CD4-positive, alpha-beta T cell treated with Interleukin-6 for 4 hours (primary cell): ENCODE results near the gene CORO1C.

Experiments used
- DNase-seq: peaks from one replicate; pipeline ENCODE4 v3.0.0-alpha.2; 2020; ENCODE audit warnings: mixed read lengths

Gene CORO1C

DNA sequence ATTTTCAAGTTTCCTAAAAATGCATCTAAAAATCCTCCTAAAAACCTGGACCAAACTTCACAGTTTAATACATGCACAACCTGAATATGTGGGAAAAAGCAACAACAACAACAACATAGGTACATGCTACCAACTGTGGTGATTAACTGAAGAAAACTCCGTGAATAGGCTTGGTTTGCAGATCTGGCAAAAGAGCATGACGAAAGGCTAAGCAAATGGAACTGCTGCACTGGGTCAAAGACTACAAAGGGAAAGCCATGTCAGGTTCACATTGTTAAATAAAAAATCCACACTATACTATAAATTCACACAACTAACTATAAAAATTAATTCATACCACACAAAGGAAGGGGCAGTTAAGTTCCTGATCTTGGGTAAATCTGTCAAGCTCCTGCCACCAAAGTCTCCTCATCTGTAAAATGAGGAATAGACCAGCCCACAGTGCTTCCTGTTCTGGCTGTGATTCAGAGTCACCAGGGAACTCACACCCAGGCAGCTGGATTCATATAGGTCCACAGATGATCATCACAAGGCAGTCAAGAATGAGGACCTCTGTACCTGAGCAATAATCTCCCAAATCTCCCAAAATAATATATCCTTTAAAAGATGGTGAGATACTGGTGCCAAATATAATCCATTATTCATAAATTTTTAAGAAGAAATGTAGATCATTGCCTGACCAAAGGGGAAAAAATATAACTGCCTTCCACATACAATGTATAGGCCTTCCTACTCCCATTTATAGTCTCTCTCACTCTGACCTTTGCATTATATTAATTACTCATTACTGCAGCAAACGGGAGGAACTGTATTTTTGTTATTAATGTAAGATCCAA lies 7.0 kb downstream of the CORO1C start:
- no peak for DNase-seq

DNA sequence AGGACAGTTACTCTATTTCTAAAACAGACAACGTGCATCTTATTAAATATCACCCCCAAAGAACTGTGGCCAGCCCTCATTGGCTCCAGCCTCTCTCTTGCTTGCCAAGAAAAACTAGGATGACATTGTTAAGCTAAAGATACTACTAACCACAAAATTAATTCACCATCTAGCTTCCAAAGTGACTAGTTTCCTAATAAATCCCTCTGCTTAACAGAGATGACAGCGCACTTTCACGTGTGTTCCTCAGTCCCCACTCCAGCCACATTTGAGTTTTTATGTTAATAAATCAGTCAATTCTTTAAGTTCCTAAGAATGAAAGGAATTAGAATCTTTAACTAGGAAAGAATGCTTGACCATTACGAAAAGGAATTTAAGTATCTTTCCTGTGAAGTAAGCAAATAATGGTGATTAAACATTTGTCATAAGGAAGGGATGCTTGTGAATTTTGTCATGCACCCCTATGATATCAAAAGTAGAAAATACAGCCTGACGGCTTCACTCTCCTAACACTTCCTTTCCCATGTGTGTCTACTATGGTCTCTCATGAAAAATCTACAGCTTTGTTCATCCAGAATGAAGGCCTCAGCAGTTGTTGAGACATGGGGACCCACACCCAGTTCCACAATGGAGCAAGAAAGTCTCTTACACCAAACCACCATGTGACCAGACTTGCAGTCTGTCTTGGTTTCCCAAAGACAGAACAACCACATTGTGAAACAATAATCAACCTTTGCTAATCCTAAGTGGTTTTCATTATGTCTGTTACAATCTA lies 8.1 kb downstream of the CORO1C start:
- no peak for DNase-seq

DNA sequence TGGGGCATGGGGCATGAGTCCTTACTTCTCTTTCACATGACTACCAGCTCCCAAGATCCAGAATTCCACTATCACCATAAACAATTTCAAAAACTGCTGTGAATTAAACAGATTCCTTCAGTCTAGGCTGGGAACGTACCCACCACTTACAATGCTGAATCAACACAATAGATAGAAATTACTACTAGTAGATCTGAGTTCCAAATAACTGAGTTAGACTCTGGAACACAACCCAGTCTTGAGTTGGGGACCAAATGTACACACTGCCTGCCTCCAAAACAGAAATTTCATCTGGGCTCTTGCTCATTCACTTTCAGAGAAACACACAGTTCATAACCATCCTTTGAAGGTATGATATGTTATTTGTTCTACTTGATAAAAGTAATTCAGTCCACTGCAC lies 8.9 kb downstream of the CORO1C start:
- no peak for DNase-seq

DNA sequence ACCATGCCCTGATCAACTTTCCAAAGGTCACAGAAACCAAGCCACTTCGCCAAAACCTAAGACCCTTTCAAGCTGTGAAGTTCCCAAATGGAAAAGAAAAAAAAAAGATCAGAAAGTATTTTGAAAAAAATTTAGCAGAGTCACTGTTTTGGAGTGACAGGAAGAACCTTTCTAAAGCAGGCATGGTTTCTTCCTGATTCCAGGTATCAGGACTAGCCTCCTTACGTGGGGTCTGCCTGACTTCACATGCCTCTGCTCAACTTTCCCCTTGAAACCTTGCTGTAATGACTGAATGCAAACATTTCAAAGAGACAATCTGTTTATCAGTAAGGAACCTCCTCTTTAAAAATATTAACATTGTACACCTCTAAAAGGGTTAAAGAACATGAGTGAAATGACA lies 9.5 kb downstream of the CORO1C start:
- no peak for DNase-seq

DNA sequence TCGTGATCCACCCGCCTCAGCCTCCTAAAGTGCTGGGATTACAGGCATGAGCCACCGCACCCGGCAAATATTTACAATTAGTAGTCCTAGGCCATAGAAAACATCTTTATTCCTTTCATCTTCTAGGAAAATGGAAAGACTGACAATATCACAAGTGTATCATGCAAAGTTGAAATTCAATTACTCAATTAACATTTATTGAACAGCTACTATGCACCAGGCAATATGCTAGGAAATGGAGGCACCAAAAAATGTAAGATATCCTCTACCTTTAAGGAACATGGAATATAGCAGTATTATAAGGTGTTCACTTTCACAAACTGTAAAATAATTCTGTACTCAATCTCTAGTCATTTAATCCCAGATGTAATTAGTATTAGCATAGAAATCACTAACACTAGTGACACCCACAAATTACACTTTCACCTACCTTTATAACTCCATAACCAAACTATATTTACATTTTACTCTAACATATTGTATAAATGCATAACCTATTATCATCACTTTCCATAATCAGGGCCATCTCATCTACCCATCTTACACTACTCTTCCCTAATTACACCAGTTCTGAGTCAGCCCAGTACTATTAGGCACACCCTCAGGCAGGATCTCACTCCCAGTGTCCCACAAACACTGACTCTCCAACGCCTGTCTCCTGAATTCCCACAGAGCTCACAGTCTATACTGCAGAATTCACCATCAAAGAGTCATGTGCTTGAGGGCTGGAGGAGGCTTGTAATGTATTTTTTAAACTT lies 10.4 kb downstream of the CORO1C start:
- no peak for DNase-seq

DNA sequence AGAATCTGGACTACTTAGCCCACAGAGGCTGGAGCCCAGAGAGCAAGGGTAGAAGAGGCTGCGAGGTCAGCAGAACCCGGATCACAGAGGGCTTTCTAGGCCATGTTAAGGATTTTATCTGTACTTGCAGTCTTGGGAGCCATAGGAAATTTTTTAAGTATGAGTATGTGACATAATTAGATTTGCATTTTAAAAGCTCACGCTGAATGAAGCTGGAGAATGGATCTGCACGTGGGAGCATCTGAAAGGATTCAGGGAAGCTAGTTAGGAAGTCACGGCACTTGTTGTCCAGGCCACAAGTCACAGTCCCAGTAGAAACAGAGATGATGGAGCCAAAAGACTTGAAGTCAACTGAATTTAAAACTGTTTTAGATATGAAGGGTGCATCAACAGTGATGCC lies 14.1 kb downstream of the CORO1C start:
- DNase-seq: no peak

DNA sequence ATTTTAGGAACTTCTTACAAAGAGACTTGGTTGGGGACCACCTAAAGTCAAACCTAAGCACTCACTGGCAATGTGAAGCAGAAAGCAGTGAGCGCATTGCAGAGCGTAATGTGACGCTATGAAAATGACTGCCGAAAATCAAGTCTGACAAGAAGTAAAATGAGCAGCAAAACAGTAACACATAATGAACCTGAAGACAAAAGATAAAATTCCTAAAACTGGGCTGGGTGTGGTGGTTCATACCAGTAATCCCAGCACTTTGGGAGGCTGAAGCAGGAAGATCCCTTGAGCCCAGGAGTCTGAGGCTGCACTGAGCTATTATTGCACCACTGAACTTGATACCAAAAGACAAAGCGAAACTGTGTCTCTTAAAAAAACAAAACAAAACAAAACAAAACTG lies 16.5 kb downstream of the CORO1C start:
- DNase-seq: no peak

DNA sequence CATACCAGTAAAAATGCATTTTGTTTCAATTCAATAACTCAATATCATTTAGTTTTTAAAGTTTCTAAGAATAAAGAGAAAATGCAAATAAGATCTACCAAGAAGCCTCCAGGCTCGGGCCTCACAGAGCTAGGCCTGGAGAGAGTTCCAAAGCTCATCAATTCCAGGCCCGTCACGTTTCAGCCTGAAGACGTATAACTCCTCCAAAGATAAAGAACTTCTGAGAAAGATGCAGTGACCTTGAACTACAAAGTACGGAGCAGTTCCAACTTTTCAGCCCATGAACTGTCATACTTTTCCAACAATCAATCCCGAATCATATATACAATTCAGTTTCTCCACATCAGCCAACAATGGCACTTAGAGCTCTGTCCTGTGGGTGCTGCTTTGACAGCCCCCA lies 17.8 kb downstream of the CORO1C start:
- DNase-seq: no peak

DNA sequence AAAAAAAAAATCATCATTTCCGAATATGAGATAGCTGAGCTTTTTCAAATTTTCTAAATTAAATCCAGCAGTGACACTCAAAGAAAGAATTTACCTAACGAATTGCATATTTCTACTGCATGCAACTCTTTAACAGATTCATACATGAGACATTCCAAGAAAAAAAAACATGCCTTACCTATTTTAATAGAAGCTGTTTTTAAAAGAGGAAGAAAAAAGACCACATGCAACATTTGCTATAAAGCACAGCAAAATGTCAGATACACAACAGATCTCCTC lies 18.5 kb downstream of the CORO1C start:
- no peak for DNase-seq

DNA sequence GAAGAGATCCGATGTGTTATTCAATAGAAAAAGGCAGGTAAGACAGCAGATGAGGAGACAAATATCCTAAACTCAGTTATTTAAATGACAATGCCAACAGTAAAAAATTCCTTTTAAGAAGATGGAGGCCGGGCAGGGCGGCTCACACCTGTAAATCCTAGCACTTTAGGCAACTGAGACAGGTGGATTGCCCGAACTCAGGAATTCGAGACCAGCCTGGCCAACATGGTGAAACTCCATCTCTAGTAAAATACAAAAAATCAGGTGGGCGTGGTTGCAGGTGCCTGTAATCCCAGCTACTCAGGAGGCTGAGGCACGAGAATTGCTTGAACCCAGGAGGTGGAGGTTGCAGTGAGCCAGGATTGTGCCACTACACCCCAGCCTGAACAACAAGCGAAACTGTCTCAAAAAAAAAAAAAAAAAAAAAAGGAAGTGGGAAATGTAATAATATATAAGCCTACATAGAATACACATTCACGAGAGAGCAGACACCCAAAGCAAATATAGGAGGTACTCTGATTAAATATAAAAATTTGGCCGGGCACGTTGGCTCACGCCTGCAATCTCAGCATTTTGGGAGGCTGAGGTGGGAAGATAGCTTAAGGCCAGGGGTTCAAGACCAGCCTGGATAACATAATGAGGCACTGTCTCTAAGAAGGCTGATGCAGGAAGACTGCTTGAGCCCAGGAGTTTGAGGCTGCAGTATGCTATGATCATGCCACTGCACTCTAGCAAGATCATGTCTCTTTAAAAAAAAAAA lies 19.0 kb downstream of the CORO1C start:
- no peak for DNase-seq

DNA sequence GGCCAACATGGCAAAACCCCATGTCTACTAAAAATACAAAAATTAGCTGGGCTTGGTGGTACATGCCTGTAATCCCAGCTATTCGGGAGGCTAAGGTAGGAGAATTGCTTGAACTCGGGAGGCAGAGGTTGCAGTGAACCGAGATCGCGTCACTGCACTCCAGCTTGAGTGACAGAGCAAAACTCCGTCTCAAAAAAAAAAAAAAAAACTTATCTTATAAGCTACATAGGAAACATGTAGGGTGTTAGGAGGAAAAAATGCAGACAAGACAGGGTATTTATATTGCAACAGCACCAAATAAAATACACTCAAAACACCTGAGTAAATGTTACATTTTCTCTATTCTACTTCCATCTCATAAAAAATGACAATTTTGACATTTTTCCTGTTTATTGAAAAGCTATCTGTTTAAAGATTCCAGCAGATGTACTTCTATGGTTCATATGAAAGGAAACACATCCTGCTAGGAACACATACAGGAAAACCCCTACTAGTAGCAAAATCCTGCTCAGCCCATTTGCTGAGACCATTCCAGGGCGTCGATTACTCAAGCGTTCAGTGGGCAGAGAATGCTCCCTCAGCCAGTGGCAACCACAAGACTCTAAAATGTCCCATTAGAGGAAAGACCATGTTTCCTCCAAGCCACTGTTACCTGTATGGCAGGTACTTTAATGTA lies 19.7 kb downstream of the CORO1C start:
- no peak for DNase-seq

DNA sequence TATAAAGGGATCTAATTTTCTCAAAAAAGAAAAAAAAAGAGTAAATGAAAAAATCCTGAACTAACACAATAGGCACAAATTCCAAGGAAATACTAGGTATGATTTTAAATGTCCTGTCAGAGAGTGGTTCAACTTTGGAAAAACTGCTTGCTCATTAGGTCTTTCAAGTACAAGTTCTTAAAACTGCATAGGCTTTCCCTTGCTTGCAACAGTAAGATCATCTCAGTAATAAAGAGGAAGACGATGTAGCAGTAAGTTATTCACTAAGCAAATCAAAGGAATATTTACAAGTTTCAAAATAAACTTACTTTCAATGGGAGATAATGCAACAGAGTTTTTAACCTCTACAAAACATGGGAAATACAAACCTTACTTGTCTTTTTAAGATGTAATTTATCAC lies 21.6 kb downstream of the CORO1C start:
- no peak for DNase-seq

DNA sequence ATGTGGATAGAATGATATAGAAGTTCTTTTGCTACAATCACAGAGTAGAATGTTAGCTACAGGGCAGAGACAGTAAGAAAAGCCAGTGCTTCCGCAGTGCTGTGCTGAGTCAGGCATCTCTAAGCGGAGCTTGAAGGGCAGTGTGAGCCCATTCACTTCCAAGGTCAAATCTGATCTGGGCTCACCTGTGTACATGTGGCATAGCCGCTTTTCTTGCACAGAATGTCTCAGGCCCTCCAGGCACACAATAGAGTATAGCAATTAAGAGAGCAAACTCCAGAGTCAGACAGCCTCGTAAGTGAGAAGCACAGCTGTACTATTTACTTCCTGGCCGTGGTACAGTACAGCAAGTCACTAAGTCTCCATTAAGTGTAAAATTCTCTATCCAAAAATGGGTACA lies 26.8 kb downstream of the CORO1C start:
- no peak for DNase-seq

DNA sequence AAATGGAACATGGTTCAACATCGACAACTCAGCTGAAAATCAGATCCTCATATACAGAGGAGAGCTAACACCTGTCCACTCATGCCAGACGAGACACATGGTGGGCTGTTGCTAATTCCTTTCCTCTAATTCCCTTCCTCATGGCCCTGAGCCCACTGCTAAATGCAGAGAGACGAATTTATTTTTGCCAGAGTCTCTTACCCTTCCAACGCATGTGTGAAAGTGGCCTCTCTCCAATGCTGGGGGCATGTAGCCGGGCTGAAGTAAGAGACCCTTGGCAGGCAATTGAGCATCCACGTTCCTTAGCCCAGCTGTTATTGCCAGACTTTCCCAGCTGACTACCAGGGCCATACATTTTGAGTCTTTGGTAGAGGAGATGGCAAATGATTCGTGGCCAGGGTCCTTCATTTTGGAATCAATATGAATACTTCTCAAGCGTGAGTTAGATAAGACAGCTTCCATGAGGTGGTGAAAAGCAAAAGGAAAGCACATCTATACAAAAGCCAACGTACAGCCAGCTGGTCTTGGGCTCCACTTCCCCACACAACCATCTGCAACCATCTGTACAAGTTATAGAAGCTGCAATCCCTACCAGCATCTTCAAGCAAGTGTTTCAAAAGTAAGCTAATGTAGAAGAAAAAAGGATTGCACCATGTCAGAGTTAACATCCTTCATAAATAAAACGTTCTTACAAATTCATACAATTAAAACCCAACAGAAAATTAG lies 28.6 kb downstream of the CORO1C start:
- DNase-seq: no peak

DNA sequence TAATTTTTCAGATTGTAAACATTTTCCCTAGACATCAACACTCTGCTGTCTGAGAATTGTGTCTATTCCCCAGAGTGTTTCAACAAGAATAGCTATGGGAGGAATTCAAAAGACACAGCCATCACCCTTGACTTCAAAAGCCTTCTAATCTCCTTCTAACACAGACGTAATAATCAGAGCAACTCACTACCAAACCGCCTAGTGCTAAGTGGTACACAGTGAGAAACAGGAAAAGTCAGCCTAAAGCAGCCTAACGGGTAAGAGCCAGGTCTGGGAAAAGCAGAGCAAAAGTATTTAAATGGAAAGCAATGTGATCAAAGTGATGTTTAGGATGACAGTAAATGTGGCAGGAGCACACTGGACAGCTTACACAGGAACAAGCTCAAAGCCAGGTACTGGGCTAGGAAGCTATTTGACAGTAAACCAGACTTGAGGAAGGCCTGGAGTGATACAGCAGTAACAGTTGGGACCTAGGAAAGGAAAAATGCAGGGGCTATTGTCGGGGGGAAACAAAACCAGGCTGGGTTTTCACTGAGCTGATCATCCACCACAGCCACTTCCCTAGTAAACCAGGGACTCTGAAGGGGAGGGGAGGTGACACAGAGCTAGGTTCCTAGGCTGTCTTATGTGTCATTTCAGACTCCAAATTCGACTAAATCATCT lies 29.4 kb downstream of the CORO1C start:
- DNase-seq: no peak

DNA sequence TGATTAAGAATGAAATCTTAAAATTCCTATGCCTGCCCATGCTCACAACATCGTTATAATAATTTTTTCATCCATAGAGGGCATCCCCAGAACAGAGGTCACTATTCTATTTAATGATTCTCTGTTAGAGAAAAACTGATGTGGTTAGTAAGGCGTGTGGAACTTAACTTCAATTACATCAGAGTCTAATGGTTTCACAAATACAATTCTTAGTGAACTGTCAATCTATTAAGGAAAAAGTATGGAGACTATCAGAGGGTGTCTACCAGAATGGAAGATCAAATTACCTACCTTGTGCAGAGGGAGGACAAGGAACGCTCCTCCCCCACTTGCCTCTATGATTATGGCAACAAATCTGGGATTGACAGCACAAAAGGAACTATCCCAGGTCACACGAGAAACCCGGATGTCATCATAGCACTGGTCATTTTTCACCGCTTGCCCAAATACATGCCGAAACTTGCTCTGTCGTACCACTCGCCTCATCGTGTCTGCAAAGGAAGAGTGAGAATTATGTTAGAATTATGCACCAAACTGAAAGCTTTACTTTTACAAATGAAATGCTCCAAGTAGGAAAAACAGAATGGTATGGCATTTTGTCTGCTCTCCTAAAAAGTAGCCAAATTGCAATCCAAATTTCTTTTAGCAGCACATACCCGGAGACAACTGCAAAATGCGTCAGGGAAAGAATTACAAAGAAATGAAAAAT lies 30.3 kb downstream of the CORO1C start:
- DNase-seq: no peak

DNA sequence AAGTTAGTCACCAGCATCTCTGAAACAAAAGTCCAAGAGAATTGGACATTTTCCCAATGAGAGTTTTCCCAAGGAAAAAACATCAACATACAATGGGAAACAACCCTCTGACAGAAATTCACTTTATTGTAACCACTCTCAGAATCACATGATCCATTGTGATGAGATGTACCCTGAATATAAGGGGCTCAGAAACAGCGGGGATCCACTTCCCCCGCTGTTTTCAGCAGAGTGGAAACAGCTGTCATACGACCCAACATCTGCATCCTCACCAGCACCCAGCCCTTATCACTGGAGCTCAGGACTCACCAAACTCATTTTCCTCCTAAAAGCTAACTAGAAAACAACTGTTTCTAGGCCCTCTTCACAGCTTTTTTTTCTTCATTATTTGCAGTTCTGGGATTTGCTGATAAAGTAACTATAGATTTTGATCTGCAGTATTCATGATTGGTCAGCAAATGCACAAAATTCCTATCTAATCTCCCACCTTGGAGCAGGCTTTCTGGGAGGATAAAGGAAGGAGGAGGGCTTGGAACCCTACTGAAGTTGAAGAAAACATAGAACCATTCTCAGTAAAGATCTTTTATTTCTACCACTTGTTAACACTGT lies 31.3 kb downstream of the CORO1C start:
- no peak for DNase-seq

DNA sequence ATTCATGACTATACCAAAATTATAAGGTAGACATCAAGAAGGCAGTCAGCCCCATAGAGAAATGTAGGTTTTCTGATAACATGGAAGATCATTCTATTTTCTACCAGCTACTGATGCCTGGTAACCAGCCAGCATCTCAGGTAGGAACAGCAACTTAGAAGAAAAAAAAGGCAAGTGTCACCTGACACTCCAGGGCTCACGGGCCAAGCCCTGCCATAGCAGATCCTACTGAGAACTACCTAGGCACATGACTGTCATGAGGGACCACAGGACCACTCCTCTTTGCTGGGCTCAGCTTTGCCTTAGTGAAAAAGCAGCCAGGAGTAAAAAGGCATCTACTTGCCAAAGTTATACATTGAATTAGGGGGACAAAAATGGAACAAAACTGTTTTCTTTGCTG lies 33.4 kb downstream of the CORO1C start:
- DNase-seq: no peak

DNA sequence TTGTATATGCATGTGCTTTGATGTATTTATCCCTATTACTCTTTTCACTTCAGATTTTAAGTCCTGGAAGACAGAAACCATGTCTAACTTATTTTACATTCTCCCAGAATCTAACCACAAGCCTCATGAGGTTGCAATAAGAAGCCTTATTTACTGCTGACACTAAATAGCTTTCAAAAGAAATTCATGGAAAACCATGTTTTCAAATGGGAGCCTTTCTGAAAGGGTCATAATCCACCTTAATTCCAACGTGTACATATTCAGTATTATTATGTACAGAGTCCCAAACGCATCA lies 34.4 kb downstream of the CORO1C start:
- DNase-seq: no peak
